Spinal cord (tissue), 10 donors: ENCODE data around the gene AGO1. TPM values are rescaled to one million over a fixed set of nuclear protein-coding genes. Genes with fewer than 3 reads are reported as not detected.
"Not testable (repeated sequence)": the region's sequence is repeated elsewhere in the genome, so short reads cannot be mapped to it uniquely, and the experiment has no call there.

Experiments used
- DNase-seq, 6 donors: peaks; one replicate each; pipeline versions ENCODE4 v3.0.0 to v3.0.0-alpha.2; 2013 to 2015; ENCODE audit warnings: low spot score in 6 of 6, low read depth in 4 of 6
- H3K27ac ChIP-seq: one replicate; pipeline ENCODE4 v1.5.1; 2013; ENCODE audit warnings: low read depth, low read length, control low read depth
- H3K27me3 ChIP-seq: one replicate; pipeline ENCODE4 v1.6.1; 2013; ENCODE audit warnings: low read length; ENCODE audit not compliant: control insufficient read depth, insufficient read depth
- H3K36me3 ChIP-seq: one replicate; pipeline ENCODE4 v1.6.1; 2013; ENCODE audit warnings: low read length; ENCODE audit not compliant: control insufficient read depth, insufficient read depth
- H3K4me1 ChIP-seq: one replicate; pipeline ENCODE4 v1.6.1; 2013; ENCODE audit warnings: low read length; ENCODE audit not compliant: control insufficient read depth, insufficient read depth
- H3K4me3 ChIP-seq: one replicate; pipeline ENCODE4 v1.5.1; 2013; ENCODE audit warnings: low read depth, low read length, control low read depth
- H3K9me3 ChIP-seq: one replicate; pipeline ENCODE4 v1.6.1; 2013; ENCODE audit warnings: low read length; ENCODE audit not compliant: control insufficient read depth, insufficient read depth
- WGBS: methylation state at CpG from one replicate; pipeline ENCODE4 v1.1.5; 2013; ENCODE audit warnings: missing lambda C conversion rate; ENCODE audit not compliant: insufficient coverage; 5-methylcytosine and 5-hydroxymethylcytosine counted together
- polyA plus RNA-seq, 2 donors: library from polyadenylated mRNA; unstranded; fragments of 120-200 nt; gene quantifications; one replicate each; pipeline ENCODE4 v1.2.1, GENCODE V29; 2013; ENCODE audit not compliant: insufficient read length in 2 of 2
- total RNA-seq, 2 donors: library from RNA; depleted of rRNA in 1 of 2; stranded (reverse); fragments of 120-200 nt in 1 of 2; fragments of >200 nt in 1 of 2; gene quantifications; one replicate each; pipeline versions ENCODE4 v1.2.3 to v1.2.4, GENCODE V29; 2013 to 2014
- donor health status: healthy.

Gene AGO1
- total and polyA plus RNA-seq, 4 donors: 16.0 to 20.9 (median 17.3) TPM

DNA sequence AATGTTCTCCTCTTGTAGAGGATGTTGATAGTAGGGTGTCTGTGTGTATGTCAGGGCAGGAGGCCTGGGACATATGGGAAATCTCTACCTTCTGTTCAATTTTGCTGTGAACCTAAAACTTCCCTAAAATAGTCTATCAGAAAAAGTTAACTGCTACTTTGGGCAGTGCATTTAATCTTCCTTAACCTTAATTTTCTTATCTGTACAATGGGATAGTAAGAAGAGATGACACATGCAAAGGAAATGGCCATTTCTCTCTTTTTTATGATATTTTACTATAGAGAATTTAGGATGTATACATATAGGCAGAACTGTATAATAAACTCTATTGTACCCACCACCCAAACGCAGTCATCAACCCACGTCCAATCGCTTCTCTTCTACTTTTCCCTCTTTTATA lies 56.5 kb downstream of the AGO1 start:
- H3K36me3 ChIP-seq: no peaks in the 10 kb centered on the region
- no peaks in the 10 kb centered on the region for H3K27me3 ChIP-seq
- H3K9me3 ChIP-seq: no peaks in the 10 kb centered on the region
- no CpG with 5 or more reads among the region's 3 CpGs for WGBS
- H3K27ac ChIP-seq: no peak overlapping the region
- H3K4me1 ChIP-seq: peaks cover 6% of the 10 kb centered on the region
- DNase-seq: no peak
- H3K4me3 ChIP-seq: no peak overlapping the region

DNA sequence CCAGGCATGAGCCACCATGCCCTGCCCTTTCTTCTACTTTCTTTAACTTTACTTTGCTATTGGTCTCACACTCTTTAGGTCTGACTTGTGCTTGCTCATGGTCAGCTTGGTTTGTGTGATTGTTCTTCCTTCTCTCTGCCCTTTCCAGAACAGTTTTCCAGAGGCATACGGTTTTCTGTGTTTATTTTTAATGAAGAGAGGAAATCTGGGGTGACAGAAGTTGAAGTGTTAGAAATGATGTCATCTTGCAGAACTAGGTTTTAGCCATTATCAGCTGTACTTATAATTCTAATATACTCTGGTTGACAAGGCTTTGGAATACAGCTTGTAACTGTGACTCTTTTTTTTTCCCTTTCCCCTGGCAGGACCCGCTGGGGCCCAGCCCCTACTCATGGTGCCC lies 62.3 kb downstream of the AGO1 start:
- Histone ChIP-seq H3K9me3 (no peaks in the 10 kb centered on the region), H3K27me3 (no peaks in the 10 kb centered on the region), H3K4me1 (no peaks in the 10 kb centered on the region), H3K27ac (no peak overlapping the region), H3K4me3 (no peak overlapping the region), H3K36me3 (no peaks in the 10 kb centered on the region)
- no peak for DNase-seq
- WGBS: 78% methylated on average over 1 of the region's 2 CpGs

DNA sequence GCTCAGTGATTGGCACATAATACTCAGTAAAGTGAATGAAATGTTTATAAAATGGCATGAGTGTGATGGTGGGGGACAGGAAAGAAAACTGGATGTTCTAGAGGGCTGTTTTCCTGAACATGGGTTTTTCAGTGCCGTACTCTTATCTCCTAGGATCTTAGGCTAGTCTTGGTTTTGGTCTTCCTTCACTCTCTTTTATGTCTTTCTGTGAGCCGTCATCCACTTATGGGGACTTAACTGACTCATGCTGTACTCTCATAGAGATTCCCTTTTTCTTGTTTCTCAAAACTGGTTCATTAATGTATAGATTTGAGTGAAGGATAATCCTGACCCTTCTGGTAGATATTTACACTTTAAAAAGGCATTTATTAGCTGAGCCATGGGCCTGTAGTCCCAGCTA lies 64.5 kb downstream of the AGO1 start:
- no CpG with 5 or more reads among the region's 2 CpGs for WGBS
- Histone ChIP-seq H3K9me3 (no peaks in the 10 kb centered on the region), H3K27me3 (no peaks in the 10 kb centered on the region), H3K36me3 (no peaks in the 10 kb centered on the region), H3K4me3 (no peak overlapping the region), H3K4me1 (no peaks in the 10 kb centered on the region), H3K27ac (no peak overlapping the region)
- DNase-seq: no peak

DNA sequence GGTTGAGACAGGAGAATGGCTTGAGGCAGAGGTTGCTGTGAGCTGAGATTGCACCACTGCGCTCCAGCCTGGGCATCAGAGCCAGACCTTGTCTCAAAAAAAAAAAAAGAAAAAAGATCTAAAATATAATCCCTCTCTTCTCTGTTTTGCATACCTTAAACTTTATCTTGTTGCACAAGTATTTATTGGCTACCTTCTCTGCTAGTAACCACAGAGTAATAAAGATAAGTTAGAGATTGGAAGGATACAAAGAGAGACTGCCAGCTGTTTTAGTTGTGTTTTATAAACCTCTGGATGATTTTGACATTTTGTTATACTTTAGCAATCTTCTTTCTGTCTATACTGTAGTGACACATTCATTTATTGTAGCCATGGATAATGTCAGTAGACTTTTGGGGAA lies 75.5 kb downstream of the AGO1 start:
- no peaks in the 10 kb centered on the region for H3K4me1 ChIP-seq
- DNase-seq: no peak
- no CpG with 5 or more reads among the region's 1 CpG for WGBS

DNA sequence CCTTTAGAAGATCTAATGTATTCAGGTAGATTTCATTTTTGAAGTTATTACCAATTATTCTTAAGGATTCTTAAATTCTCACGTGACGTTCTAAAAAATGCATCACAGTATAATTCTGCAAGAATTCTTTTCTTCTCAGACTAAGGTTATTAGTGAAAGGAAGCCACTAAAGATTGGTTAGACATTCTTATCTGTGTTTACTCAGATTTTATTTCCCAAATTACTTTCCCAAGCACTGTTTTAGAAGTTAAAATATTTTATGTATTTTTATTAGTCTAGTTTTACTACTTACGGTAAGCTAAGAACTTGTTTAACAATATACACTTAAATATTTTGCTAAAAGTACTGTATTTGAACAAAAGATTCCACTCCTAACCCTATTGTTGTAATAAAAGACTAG lies 76.3 kb downstream of the AGO1 start:
- no peaks in the 10 kb centered on the region for H3K9me3 ChIP-seq
- H3K27me3 ChIP-seq: no peaks in the 10 kb centered on the region
- no peaks in the 10 kb centered on the region for H3K4me1 ChIP-seq
- no CpG with 5 or more reads among the region's 3 CpGs for WGBS
- DNase-seq: no peak
- H3K4me3 ChIP-seq: no peak overlapping the region
- no peak overlapping the region for H3K27ac ChIP-seq
- no peaks in the 10 kb centered on the region for H3K36me3 ChIP-seq

More for the DNA sequence above, 75.5 kb downstream of the AGO1 start:
- H3K4me3 ChIP-seq: no peak overlapping the region
- H3K9me3 ChIP-seq: no peaks in the 10 kb centered on the region
- no peak overlapping the region for H3K27ac ChIP-seq
- H3K36me3 ChIP-seq: no peaks in the 10 kb centered on the region
- no peaks in the 10 kb centered on the region for H3K27me3 ChIP-seq

DNA sequence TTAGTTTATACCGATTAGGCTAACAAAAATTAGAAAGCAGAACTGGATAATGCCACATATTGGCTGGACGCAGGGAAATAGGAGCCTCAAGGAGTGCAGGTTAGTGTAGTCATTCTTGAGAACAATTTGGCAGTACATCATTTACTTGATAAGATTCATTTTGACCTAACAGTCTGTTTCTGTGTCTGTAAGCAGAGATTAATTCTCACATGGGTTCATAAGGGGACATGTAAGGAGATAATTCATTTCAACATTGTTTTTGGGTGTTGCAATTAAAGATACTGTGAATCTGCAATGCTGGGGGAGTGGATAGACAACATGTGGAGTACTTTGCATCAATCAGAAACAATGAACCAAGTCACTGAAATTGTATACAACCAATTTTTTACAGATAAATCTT lies 79.9 kb downstream of the AGO1 start:
- H3K4me1 ChIP-seq: no peaks in the 10 kb centered on the region
- H3K27ac ChIP-seq: no peak overlapping the region
- no peak for DNase-seq
- no peaks in the 10 kb centered on the region for H3K9me3 ChIP-seq
- no peaks in the 10 kb centered on the region for H3K36me3 ChIP-seq
- no peak overlapping the region for H3K4me3 ChIP-seq
- WGBS: no CpG with 5 or more reads among the region's 2 CpGs
- no peaks in the 10 kb centered on the region for H3K27me3 ChIP-seq

DNA sequence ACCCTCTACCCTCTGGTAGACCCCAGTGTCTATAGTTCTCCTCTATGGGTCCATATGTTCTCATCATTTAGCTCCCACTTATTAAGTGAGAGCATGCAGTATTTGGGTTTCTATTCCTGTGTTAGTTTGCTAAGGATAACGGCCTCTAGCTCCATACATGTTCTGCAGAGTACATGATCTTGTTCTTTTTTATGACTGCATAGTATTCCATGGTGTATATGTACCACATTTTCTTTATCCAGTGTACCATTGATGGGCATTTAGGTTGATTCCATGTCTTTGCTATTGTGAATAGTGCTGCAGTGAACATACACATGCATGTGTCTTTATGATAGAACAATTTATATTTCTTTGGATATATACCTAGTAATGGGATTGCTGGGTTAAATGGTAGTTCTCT lies 81.3 kb downstream of the AGO1 start:
- not testable (repeated sequence) for H3K27me3 ChIP-seq, H3K4me3 ChIP-seq, H3K27ac ChIP-seq, DNase-seq, H3K4me1 ChIP-seq, H3K9me3 ChIP-seq, H3K36me3 ChIP-seq
- WGBS: no CpG with 5 or more reads among the region's 1 CpG

DNA sequence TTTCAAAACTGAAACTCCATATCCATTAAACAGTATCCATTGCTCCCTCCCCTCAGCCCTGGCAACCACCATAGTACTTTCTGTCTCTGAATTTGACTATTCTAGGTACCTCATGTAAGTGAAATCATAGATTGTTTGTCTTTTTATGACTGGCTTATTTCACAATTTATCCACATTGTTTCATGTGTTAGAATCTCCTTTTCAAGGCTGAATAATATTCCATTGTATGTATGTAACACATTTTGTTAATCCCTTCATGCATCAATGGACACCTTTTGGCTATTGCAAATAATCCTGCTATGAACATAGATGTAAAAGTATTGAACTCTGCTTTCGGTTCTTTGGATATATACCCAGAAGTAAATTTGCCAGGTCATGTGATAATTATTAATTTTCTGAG lies 85.4 kb downstream of the AGO1 start:
- Histone ChIP-seq H3K36me3 (no peaks in the 10 kb centered on the region), H3K9me3 (no peaks in the 10 kb centered on the region), H3K27ac (no peak overlapping the region), H3K27me3 (no peaks in the 10 kb centered on the region), H3K4me3 (no peak overlapping the region), H3K4me1 (no peaks in the 10 kb centered on the region)
- DNase-seq: no peak
- WGBS: no CpG with 5 or more reads among the region's 1 CpG

DNA sequence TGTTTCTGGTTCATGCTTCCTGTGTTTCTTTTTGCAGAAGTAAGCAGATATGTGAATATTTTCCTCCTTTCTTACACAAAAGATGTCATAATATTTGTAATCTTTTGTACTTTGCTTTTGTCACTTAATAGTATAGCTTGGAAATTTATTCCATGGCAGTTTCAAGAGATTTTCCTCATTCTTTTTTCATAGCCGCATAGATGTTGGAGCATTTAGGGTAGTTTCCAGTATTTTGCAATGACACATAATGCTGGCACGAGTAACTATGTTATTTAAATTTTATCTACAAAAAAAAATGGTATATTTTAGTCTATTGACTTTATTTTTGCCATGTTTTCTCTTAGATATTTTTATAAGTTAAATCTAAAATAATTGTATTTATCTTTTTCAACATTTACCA lies 88.6 kb downstream of the AGO1 start:
- Histone ChIP-seq H3K9me3 (no peaks in the 10 kb centered on the region), H3K36me3 (peaks cover 4% of the 10 kb centered on the region), H3K4me3 (no peak overlapping the region), H3K27ac (no peak overlapping the region), H3K27me3 (no peaks in the 10 kb centered on the region), H3K4me1 (no peaks in the 10 kb centered on the region)
- no CpG with 5 or more reads among the region's 2 CpGs for WGBS
- no peak for DNase-seq

DNA sequence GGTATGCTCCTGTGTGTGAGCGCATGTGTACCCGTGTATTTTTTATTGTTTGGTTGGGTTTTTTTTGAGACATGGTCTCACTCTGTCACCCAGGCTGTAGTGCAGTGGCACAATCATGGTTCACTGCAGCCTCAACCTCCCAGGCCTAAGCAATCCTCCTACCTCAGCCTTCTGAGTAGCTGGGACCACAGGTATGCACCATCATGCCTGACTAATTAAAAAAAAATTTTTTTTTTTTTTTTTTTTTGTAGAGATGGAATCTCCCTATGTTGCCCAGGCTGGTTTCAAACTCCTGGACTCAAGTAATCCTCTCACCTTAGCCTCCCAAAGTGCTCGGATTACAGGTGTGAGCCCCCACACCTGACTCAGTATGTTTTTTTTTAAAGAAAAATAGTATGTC lies 89.6 kb downstream of the AGO1 start:
- not testable (repeated sequence) for H3K4me1 ChIP-seq, H3K27ac ChIP-seq, H3K27me3 ChIP-seq, DNase-seq, H3K36me3 ChIP-seq, H3K9me3 ChIP-seq, H3K4me3 ChIP-seq
- WGBS: no CpG with 5 or more reads among the region's 3 CpGs
